IMR-90 (cell line): ENCODE results near the gene PIK3R5. TPM values are rescaled to one million over a fixed set of nuclear protein-coding genes. Genes with fewer than 3 reads are reported as not detected.
A peak's percentile ranks its signal among the peaks of the same experiment; 100 is the strongest.

Experiments used
- ATAC-seq: fragments of 200-7000 bp; cut with Tn5 transposase; 2 replicates; pipeline ENCODE4 v1.9.1; 2020; ENCODE audit warnings: low read depth, mild to moderate bottlenecking, moderate library complexity
- BruUV-seq: library from RNA; stranded (reverse); fragments of 400-500 nt; replicated peaks from 2 replicates; lab custom pipeline; 2021; lab: Mats Ljungman, UMichigan
- CTCF ChIA-PET: fragments of 300-600 bp; formaldehyde crosslinking; extraction: SDS; loops from one replicate; lab custom pipeline; 2021; ENCODE audit warnings: antibody characterized with exemption; lab: Yijun Ruan, JAX
- POLR2A ChIA-PET: fragments of 300-600 bp; sonication (Branson Sonifier 250); formaldehyde crosslinking; loops from one replicate; lab custom pipeline; 2022; ENCODE audit warnings: antibody characterized with exemption; ENCODE audit not compliant: unreplicated experiment; lab: Charles Lee
- DNase-seq: peaks from one replicate; pipeline ENCODE4 v3.0.0; 2013
- H2AFZ ChIP-seq: replicated peaks from 2 replicates; pipeline ENCODE3; 2013; ENCODE audit warnings: low read length, mild to moderate bottlenecking; ENCODE audit not compliant: poor library complexity
- H2AK5ac ChIP-seq: 2 replicates; pipeline ENCODE4 v1.6.1; 2013; ENCODE audit warnings: low read depth, low read length, inconsistent platforms
- H2AK9ac ChIP-seq: replicated peaks from 2 replicates; pipeline ENCODE3; 2013; ENCODE audit warnings: mild to moderate bottlenecking, low read depth, low read length, moderate library complexity; ENCODE audit not compliant: poor library complexity
- H2BK120ac ChIP-seq: 2 replicates; pipeline ENCODE4 v1.6.1; 2013; ENCODE audit warnings: low read depth, low read length, inconsistent platforms
- H2BK15ac ChIP-seq: 3 replicates; pipeline ENCODE4 v1.6.1; 2013; ENCODE audit warnings: low read depth, low read length, inconsistent platforms
- H2BK20ac ChIP-seq: 2 replicates; pipeline ENCODE4 v1.6.1; 2013; ENCODE audit warnings: low read depth, mild to moderate bottlenecking, inconsistent platforms, low read length, moderate library complexity
- H2BK5ac ChIP-seq: 2 replicates; pipeline ENCODE4 v1.6.1; 2013; ENCODE audit warnings: mild to moderate bottlenecking, low read depth, low read length, inconsistent platforms; ENCODE audit not compliant: poor library complexity, severe bottlenecking
- H3K14ac ChIP-seq: replicated peaks from 2 replicates; pipeline ENCODE4 v1.6.1; 2013; ENCODE audit warnings: low read depth, low read length, inconsistent platforms
- H3K18ac ChIP-seq: 2 replicates; pipeline ENCODE4 v1.6.1; 2013; ENCODE audit warnings: low read depth, low read length, control low read depth
- H3K23ac ChIP-seq: 2 replicates; pipeline ENCODE4 v1.6.1; 2013; ENCODE audit warnings: low read depth, low read length, inconsistent platforms
- H3K27ac ChIP-seq: 2 replicates; pipeline ENCODE4 v1.5.1; 2013; ENCODE audit warnings: mild to moderate bottlenecking, control low read depth, low read length; ENCODE audit not compliant: insufficient read depth
- H3K27me3 ChIP-seq: 2 replicates; pipeline ENCODE4 v1.6.1; 2013; ENCODE audit warnings: low read length; ENCODE audit not compliant: control insufficient read depth, insufficient read depth
- H3K36me3 ChIP-seq: 2 replicates; pipeline ENCODE4 v1.6.1; 2013; ENCODE audit warnings: low read length, mixed read lengths; ENCODE audit not compliant: control insufficient read depth, insufficient read depth
- H3K4ac ChIP-seq: 2 replicates; pipeline ENCODE4 v1.6.1; 2013; ENCODE audit warnings: low read depth, low read length, inconsistent platforms
- H3K4me1 ChIP-seq: 2 replicates; pipeline ENCODE4 v1.6.1; 2013; ENCODE audit warnings: low read length, mixed read lengths; ENCODE audit not compliant: control insufficient read depth, insufficient read depth
- H3K4me2 ChIP-seq: 2 replicates; pipeline ENCODE4 v1.6.1; 2013; ENCODE audit warnings: low read depth, mild to moderate bottlenecking, control low read depth, low read length, moderate library complexity
- H3K4me3 ChIP-seq: 2 replicates; pipeline ENCODE4 v1.5.1; 2013; ENCODE audit warnings: low read depth, mild to moderate bottlenecking, control low read depth, low read length, moderate library complexity; ENCODE audit not compliant: insufficient read depth
- H3K56ac ChIP-seq: 2 replicates; pipeline ENCODE4 v1.6.1; 2013; ENCODE audit warnings: low read length, inconsistent platforms; ENCODE audit not compliant: insufficient read depth; ENCODE audit errors: extremely low read depth
- H3K79me1 ChIP-seq, 2 experiments: 2 replicates each; pipeline ENCODE4 v1.6.1; 2013; ENCODE audit warnings: low read length in 2 of 2, inconsistent platforms in 1 of 2, low read depth in 1 of 2
- H3K9ac ChIP-seq: 2 replicates; pipeline ENCODE4 v1.6.1; 2013; ENCODE audit warnings: low read depth, low read length, control low read depth
- H3K9me1 ChIP-seq: 2 replicates; pipeline ENCODE4 v1.6.1; 2013; ENCODE audit warnings: low read length, inconsistent platforms; ENCODE audit not compliant: insufficient read depth
- H3K9me3 ChIP-seq: 2 replicates; pipeline ENCODE4 v1.6.1; 2013; ENCODE audit warnings: low read length; ENCODE audit not compliant: control insufficient read depth, insufficient read depth
- H4K20me1 ChIP-seq: 2 replicates; pipeline ENCODE4 v1.6.1; 2013; ENCODE audit warnings: low read length, inconsistent platforms; ENCODE audit not compliant: insufficient read depth
- H4K5ac ChIP-seq: 2 replicates; pipeline ENCODE4 v1.6.1; 2013; ENCODE audit warnings: mild to moderate bottlenecking, low read depth, low read length, control low read depth
- H4K8ac ChIP-seq, 2 experiments: 2 replicates each; pipeline ENCODE4 v1.6.1; 2013; ENCODE audit warnings: low read depth in 2 of 2, low read length in 2 of 2, control low read depth in 1 of 2, inconsistent platforms in 1 of 2
- H4K91ac ChIP-seq: 2 replicates; pipeline ENCODE4 v1.6.1; 2013; ENCODE audit warnings: low read depth, low read length, inconsistent platforms; ENCODE audit not compliant: insufficient read depth
- BHLHE40 ChIP-seq: fragments of 150-350 bp; IDR thresholded peaks from 2 replicates; pipeline ENCODE4 v1.6.1; 2016; ENCODE audit warnings: mild to moderate bottlenecking, low read depth, low read length
- CEBPB ChIP-seq: IDR thresholded peaks from 2 replicates; pipeline ENCODE4 v1.6.1; 2012; ENCODE audit warnings: low read depth, low read length, improper control_type of control experiment
- CHD1 ChIP-seq: IDR thresholded peaks from 2 replicates; pipeline ENCODE4 v1.6.1; 2012; ENCODE audit warnings: low read depth, low read length, improper control_type of control experiment
- CTCF ChIP-seq: conservative IDR thresholded peaks from 2 replicates; pipeline ENCODE4 v1.5.1; 2012; ENCODE audit warnings: mild to moderate bottlenecking, low read depth, low read length, improper control_type of control experiment
- ELK1 ChIP-seq: fragments of 150-350 bp; IDR thresholded peaks from 2 replicates; pipeline ENCODE4 v1.6.1; 2016; ENCODE audit warnings: low read depth, mild to moderate bottlenecking, low read length, moderate library complexity, borderline replicate concordance
- FOS ChIP-seq: fragments of 150-350 bp; IDR thresholded peaks from 2 replicates; pipeline ENCODE4 v1.6.1; 2016; ENCODE audit warnings: low read depth, low read length
- MAFK ChIP-seq: IDR thresholded peaks from 2 replicates; pipeline ENCODE4 v1.6.1; 2012; ENCODE audit warnings: low read depth, low read length, improper control_type of control experiment
- MAZ ChIP-seq: IDR thresholded peaks from 2 replicates; pipeline ENCODE4 v1.6.1; 2012; ENCODE audit warnings: low read depth, mild to moderate bottlenecking, low read length, improper control_type of control experiment, moderate library complexity, borderline replicate concordance
- MXI1 ChIP-seq: IDR thresholded peaks from 2 replicates; pipeline ENCODE4 v1.6.1; 2012; ENCODE audit warnings: low read depth, mild to moderate bottlenecking, low read length, moderate library complexity, borderline replicate concordance
- NFE2L2 ChIP-seq: fragments of 150-350 bp; IDR thresholded peaks from 2 replicates; pipeline ENCODE4 v1.6.1; 2016; ENCODE audit warnings: low read depth, mild to moderate bottlenecking, low read length
- POLR2A ChIP-seq: IDR thresholded peaks from 2 replicates; pipeline ENCODE4 v1.6.1; 2012; ENCODE audit warnings: mild to moderate bottlenecking, low read depth, low read length
- RAD21 ChIP-seq: IDR thresholded peaks from 2 replicates; pipeline ENCODE4 v1.6.1; 2012; ENCODE audit warnings: low read length, improper control_type of control experiment
- RCOR1 ChIP-seq: IDR thresholded peaks from 2 replicates; pipeline ENCODE4 v1.6.1; 2012; ENCODE audit warnings: mild to moderate bottlenecking, low read length, improper control_type of control experiment; ENCODE audit not compliant: insufficient replicate concordance
- RFX5 ChIP-seq: IDR thresholded peaks from 2 replicates; pipeline ENCODE4 v1.8.0; 2012; ENCODE audit warnings: low read depth, mild to moderate bottlenecking, low read length, moderate library complexity
- SMC3 ChIP-seq: fragments of 150-350 bp; IDR thresholded peaks from 2 replicates; pipeline ENCODE4 v1.6.1; 2016; ENCODE audit warnings: low read depth, mild to moderate bottlenecking, antibody characterized with exemption, low read length, moderate library complexity
- WGBS, 2 experiments: methylation state at CpG; one replicate each; pipeline versions ENCODE4 v1.1.5 to v1.1.7; 2013; ENCODE audit warnings: missing lambda C conversion rate in 2 of 2; ENCODE audit not compliant: insufficient read length in 1 of 2; ENCODE audit errors: extremely low coverage in 2 of 2; 5-methylcytosine and 5-hydroxymethylcytosine counted together
- dilution Hi-C: fragments of 300-500 bp; cut with HindIII; formaldehyde crosslinking; loops from one replicate; pipeline ENCODE4 v1.14.3; 2018; ENCODE audit warnings: low sequenced_read_pairs; ENCODE audit not compliant: unreplicated experiment
- in situ Hi-C: fragments of 300-500 bp; cut with MboI; formaldehyde crosslinking; loops from 3 replicates; pipeline ENCODE4 v1.14.3; 2019; ENCODE audit warnings: low sequenced_read_pairs, inconsistent platforms, mixed read lengths
- intact Hi-C: fragments of 100-400 bp; cut with micrococcal nuclease; formaldehyde crosslinking; loops from 2 replicates; pipeline ENCODE4 v1.10.0; 2022
- polyA plus RNA-seq, 3 experiments: library from polyadenylated mRNA; depleted of rRNA; stranded (reverse); fragments of >200 nt; gene quantifications; 2 replicates each; pipeline ENCODE4 v1.2.3, GENCODE V29; 2012; ENCODE audit warnings: low replicate concordance in 1 of 3
- total RNA-seq: library from RNA; depleted of rRNA; stranded (reverse); fragments of >200 nt; gene quantifications from 2 replicates; pipeline ENCODE4 v1.2.3, GENCODE V29; 2012
- TF ChIP-seq, protein P1 (sequence below): fragments of 150-350 bp; IDR thresholded peaks from 2 replicates; pipeline ENCODE4 v1.6.1; 2017; ENCODE audit warnings: mild to moderate bottlenecking, antibody characterized with exemption, low read length, low read depth

Gene PIK3R5
- total and polyA plus RNA-seq, 2 of the 4 experiments (the other 2 are of a cell fraction) = not detected

- dilution Hi-C loops (no loop called here), intact Hi-C loops (no loop called here), in situ Hi-C loops (no loop called here)
- WGBS, 2 experiments = 46% methylated on average over 22 of the region's 32 CpGs; no CpG with 5 or more reads in 1 of the 2 experiments
- Histone ChIP-seq H3K4me1 (no peaks in the 10 kb centered on the region), H3K56ac (no peak overlapping the region), H2AK5ac (no peak overlapping the region), H3K27me3 (no peaks in the 10 kb centered on the region), H3K4me3 (no peak overlapping the region), H2BK20ac (no peak overlapping the region), H4K20me1 (no peaks in the 10 kb centered on the region), H2AK9ac (no peak overlapping the region), H3K4ac (no peak overlapping the region), H3K9me1 (no peaks in the 10 kb centered on the region), H3K14ac (no peak overlapping the region), H3K27ac (no peak overlapping the region), H4K8ac (no peak overlapping the region), H2BK15ac (no peak overlapping the region), H3K9me3 (peaks cover 12% of the 10 kb centered on the region), H4K91ac (no peak overlapping the region), H2BK120ac (no peak overlapping the region), H2BK5ac (no peak overlapping the region), H3K79me1 (no peaks in the 10 kb centered on the region), H2AFZ (peak overlapping the region; percentile 43), H3K36me3 (no peaks in the 10 kb centered on the region), H3K4me2 (no peak overlapping the region), H4K5ac (no peak overlapping the region), H3K23ac (no peak overlapping the region), H3K9ac (no peak overlapping the region), H3K18ac (no peak overlapping the region)
- POLR2A ChIA-PET = no interaction called here
- CTCF ChIA-PET = no interaction called here
- BruUV-seq = no TSS peak
- DNase-seq (no peak), ATAC-seq (no peak)
- TF ChIP-seq ELK1 (no peak), MAFK (no peak), FOS (no peak), RFX5 (no peak), POLR2A (no peak), CEBPB (no peak), MAZ (no peak), RCOR1 (no peak), CTCF (no peak), RAD21 (no peak), NFE2L2 (no peak), MXI1 (no peak), CHD1 (no peak), BHLHE40 (no peak), SMC3 (no peak)
- TF ChIP-seq, protein P1, sequence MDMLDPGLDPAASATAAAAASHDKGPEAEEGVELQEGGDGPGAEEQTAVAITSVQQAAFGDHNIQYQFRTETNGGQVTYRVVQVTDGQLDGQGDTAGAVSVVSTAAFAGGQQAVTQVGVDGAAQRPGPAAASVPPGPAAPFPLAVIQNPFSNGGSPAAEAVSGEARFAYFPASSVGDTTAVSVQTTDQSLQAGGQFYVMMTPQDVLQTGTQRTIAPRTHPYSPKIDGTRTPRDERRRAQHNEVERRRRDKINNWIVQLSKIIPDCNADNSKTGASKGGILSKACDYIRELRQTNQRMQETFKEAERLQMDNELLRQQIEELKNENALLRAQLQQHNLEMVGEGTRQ = no peak
Observed at GRCh38 chr17:8964801-8965393, 610 bp downstream of the PIK3R5 start.
